ENCODE data around the gene NSL1. TPM values are rescaled to one million over a fixed set of nuclear protein-coding genes. Genes with fewer than 3 reads are reported as not detected.

The NSL1 gene
- total and polyA plus RNA-seq, 9 of the 15 experiments (the other 6 are each of a cell fraction or from before 2014, with no cell fraction given) = 53.5 to 108 (median 59.1) TPM

- TF ChIP-seq, protein P1, sequence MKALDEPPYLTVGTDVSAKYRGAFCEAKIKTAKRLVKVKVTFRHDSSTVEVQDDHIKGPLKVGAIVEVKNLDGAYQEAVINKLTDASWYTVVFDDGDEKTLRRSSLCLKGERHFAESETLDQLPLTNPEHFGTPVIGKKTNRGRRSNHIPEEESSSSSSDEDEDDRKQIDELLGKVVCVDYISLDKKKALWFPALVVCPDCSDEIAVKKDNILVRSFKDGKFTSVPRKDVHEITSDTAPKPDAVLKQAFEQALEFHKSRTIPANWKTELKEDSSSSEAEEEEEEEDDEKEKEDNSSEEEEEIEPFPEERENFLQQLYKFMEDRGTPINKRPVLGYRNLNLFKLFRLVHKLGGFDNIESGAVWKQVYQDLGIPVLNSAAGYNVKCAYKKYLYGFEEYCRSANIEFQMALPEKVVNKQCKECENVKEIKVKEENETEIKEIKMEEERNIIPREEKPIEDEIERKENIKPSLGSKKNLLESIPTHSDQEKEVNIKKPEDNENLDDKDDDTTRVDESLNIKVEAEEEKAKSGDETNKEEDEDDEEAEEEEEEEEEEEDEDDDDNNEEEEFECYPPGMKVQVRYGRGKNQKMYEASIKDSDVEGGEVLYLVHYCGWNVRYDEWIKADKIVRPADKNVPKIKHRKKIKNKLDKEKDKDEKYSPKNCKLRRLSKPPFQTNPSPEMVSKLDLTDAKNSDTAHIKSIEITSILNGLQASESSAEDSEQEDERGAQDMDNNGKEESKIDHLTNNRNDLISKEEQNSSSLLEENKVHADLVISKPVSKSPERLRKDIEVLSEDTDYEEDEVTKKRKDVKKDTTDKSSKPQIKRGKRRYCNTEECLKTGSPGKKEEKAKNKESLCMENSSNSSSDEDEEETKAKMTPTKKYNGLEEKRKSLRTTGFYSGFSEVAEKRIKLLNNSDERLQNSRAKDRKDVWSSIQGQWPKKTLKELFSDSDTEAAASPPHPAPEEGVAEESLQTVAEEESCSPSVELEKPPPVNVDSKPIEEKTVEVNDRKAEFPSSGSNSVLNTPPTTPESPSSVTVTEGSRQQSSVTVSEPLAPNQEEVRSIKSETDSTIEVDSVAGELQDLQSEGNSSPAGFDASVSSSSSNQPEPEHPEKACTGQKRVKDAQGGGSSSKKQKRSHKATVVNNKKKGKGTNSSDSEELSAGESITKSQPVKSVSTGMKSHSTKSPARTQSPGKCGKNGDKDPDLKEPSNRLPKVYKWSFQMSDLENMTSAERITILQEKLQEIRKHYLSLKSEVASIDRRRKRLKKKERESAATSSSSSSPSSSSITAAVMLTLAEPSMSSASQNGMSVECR (CRISPR knock-in tag; IDR thresholded peaks at IDR 0.05) = peak; percentile 82
- TF ChIP-seq ZBTB7A (IDR thresholded peaks at IDR 0.05; ENCODE audit: borderline replicate concordance, control insufficient read depth, low read depth, low read length) (peak; percentile 76; the same call in 1 of the 2 replicates), TCF15 (CRISPR knock-in tag; IDR thresholded peaks at IDR 0.05) (no peak), PCBP1 (IDR thresholded peaks at IDR 0.05; ENCODE audit: low read depth, low read length, poor library complexity, severe bottlenecking) (peak; percentile 80), USF1 (CRISPR knock-in tag; IDR thresholded peaks at IDR 0.05) (peak; percentile 85), GTF2F1 (IDR thresholded peaks at IDR 0.05; ENCODE audit: low read depth, low read length) (no peak), CEBPG (CRISPR knock-in tag; IDR thresholded peaks at IDR 0.05) (no peak), CEBPG (tag; conservative IDR thresholded peaks at IDR 0.05 in 1 of 2, IDR thresholded peaks at IDR 0.05 in 1 of 2) (no peak), DDX20 (tag; IDR thresholded peaks at IDR 0.05; ENCODE audit: low read depth) (no peak), BRF1 (IDR thresholded peaks at IDR 0.05; ENCODE audit: borderline replicate concordance, extremely low read depth, insufficient read length) (no peak), RBFOX2 (IDR thresholded peaks at IDR 0.05; ENCODE audit: low read depth, low read length) (peak; percentile 53; the same call in 1 of the 2 replicates), ZNF668 (CRISPR knock-in tag; IDR thresholded peaks at IDR 0.05) (no peak), ZFX (CRISPR knock-in tag; IDR thresholded peaks at IDR 0.05) (peak; percentile 63), ZNF507 (tag; conservative IDR thresholded peaks at IDR 0.05) (no peak), ZBTB9 (CRISPR knock-in tag; IDR thresholded peaks at IDR 0.05) (0 out of 2 replicates have a peak, but pooled peaks have one; percentile 60), HLTF (IDR thresholded peaks at IDR 0.05) (peak; percentile 76; the same call in 1 of the 2 replicates)
- TF ChIP-seq, protein P2, sequence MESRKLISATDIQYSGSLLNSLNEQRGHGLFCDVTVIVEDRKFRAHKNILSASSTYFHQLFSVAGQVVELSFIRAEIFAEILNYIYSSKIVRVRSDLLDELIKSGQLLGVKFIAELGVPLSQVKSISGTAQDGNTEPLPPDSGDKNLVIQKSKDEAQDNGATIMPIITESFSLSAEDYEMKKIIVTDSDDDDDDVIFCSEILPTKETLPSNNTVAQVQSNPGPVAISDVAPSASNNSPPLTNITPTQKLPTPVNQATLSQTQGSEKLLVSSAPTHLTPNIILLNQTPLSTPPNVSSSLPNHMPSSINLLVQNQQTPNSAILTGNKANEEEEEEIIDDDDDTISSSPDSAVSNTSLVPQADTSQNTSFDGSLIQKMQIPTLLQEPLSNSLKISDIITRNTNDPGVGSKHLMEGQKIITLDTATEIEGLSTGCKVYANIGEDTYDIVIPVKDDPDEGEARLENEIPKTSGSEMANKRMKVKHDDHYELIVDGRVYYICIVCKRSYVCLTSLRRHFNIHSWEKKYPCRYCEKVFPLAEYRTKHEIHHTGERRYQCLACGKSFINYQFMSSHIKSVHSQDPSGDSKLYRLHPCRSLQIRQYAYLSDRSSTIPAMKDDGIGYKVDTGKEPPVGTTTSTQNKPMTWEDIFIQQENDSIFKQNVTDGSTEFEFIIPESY (CRISPR knock-in tag; IDR thresholded peaks at IDR 0.05) = peak; percentile 84
These were observed 92.4 kb downstream of the NSL1 start (continued) for GRCh38 chr1:212699104-212699624.

All from K562 (cell line).